NCI-H2227 (cell line): ENCODE data around the gene MBOAT1.
"Not testable (repeated sequence)": the region's sequence is repeated elsewhere in the genome, so short reads cannot be mapped to it uniquely, and the experiment has no call there.

Experiments used
- DNase-seq: peaks from one replicate; lab custom pipeline; 2025; ENCODE audit not compliant: unreplicated experiment; lab: John Stamatoyannopoulos, UW

The MBOAT1 gene

DNA sequence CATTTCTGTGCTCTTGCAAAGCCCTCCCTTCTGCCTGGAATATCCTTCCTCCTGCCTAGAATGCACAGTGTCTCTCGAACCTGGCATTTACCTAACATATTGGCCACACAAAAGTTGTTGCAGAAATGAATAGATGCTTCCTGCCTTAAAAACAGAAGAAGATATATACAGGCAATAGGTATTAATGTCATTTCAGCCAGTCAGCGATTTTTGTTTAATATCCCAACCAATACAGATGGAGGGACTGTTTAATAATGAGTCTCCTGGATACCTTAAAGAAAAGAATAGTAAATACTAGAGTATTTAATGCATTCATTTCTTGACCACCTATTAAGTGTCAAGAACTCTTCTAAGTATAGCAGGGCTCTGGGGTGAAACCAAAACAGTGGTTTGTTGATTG is 70.3 kb downstream of the MBOAT1 start:
- no peak for DNase-seq

DNA sequence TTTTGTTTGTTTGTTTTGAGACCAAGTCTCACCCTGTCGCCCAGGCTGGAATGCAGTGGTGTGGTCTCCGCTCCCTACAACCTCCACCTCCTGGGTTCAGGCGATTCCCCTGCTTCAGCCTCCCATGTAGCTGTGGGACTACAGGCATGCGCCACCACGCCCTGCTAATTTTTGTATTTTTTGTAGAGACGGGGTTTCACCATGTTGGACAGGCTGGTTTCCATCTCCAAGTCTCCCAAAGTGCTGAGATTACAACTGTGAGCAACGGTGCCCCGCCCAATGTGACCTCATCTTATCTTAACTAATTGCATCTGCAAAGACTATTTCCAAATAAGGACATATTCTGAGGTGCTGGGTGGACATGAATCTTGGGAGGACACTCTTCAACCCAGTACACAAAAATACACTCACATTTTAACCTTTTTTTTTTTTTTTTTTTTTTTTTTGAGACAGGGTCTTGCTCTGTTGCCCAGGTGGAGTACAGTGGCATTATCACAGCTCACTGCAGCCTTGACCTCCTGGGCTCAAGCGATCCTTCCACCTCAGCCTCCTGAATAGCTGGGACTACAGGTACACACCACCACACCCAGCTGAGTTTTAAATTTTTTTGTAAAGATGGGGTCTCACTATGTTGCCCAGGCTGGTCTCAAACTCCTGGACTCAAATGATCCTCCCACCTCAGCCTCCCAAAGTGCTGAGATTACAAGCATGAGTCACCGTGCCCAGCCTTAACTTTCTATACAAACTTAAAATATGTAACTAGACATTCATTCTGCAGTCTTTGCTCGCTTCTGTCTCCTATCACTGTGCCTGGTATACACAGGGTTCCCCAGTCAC is 72.9 kb downstream of the MBOAT1 start:
- not testable (repeated sequence) for DNase-seq

DNA sequence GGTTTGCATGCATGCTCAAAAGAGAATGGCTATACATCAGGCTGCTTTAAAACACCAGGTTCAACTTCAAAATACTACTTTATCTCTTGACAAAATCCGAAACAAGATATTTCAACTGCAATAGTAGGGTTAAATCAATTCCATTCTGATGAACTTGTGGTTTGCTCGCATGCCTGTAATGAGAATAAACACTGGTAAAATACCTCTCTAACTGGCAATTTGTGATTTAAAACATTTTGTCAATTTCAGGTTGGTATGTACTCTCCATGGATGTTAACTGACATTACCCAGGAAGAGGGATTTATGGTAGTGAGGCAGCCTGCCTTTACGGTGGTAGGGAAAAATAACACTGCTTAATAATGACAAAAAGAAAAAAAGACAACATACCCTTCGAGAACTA is 74.4 kb downstream of the MBOAT1 start:
- no peak for DNase-seq

DNA sequence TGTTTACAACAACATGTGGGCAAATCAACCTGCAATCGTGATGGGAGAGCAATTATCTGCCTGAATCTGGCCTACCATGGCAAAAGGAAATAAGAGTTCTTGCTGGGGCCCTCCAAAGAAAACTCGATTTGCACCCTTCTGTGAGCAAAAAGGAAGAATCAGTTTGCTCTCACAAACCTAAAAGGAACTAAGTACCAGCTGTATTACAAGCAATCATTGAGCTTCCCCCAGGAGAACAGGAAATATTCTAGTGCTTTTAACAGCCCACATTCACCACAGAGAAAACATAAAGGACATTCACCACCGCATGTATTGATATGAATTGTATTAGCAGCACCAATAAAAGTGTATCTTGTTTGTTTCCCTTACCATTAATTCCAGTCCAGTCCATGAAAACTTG is 75.0 kb downstream of the MBOAT1 start:
- no peak for DNase-seq

DNA sequence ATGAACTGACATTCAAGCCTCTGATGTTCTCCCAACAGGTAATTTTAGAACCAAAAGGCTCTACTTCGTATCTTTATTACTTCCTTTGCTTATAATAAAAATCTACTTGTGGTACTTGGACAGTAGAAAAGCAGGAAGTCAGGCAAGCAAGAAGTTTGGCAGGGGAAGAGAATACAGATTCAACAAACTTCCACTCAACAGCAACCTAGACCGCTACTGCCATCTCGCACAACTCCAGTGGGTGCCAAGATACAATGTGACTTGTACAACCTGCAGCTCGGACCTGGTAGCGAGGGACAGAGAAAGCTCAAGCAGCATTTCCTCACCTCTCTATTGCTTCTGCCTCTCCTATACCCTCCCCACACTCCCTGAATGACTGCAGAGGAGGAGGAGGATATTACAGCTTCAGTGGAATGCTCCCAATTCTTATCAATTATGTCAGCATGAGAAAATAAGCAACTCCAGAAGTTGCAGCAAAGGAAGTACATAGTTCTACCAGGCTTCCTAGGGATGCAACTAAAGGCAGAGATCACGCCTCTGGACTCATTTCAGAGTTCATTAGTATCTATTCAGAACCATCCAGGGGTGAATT is 76.5 kb downstream of the MBOAT1 start:
- no peak for DNase-seq

DNA sequence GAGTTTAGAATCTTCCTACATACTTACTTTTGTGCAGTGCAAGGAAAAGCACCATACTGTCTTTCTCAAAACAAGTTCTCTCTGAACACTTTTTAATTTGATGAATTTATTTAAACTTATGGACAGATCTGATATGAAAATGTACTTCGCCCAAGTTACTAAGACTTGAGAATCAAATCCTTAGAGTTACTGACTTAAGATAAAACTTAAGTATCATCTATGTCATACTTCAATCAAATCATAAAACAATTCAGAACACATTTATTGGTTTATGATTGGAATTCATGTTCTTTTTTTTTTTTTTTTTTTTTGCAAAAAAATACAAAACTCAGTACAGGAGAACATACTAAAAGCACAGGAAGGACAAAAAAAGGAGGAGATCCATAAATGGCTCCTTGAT is 77.7 kb downstream of the MBOAT1 start:
- DNase-seq, result no peak

DNA sequence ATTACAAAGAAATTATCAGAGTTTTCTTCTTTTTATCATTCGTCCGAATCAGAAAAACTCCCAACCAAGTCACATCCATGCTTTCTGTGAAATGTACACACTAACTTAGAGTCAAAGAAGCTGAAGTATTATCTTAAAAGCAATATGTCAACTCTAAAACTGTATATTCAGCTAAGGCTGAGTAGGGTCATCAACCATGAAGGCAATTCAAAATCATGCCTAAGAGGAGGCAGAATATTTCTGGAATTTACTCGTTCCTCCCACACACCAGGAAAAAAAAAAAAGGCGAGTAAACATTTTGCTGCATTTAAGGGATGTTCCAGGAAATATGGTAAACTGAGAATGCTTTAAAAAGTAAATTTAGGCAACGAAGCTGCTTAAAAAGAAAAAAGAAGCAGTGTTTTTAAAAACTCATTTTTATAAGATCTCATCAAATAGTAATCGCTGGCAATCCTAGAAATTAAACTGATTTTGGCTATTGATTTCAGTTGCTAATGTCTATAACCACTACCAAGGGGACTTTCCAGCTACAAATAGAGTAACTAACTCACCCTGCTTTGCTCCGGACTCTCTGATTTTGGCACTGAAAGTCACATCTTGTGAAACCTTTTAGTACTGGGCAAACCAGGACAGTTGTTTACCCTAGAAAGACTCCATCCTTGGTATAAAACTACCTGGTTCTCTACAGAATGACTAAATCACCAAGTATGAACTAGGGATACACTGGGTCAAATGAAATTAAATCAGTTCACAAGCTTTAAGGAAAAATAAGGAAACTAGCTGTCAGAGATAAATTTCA is 82.8 kb downstream of the MBOAT1 start:
- no peak for DNase-seq

DNA sequence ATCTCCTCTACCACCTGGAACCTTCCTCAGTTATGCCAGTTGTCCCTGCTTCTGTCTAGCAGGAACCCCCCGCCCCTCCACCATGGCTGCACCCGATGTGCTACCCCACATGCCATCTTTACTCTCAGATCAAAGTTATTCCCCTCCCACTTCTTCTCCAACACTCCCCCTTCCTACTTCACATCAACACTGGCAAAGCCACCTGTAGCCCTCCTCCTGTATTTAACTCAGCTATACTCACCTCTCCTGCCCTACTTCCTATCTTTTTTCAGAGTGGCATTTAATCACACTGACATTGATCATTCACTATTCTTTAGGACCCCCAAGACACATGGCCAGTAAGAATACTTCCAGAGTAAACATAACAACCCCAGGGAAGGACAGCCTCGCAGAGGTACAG is 84.3 kb downstream of the MBOAT1 start:
- DNase-seq, result no peak

DNA sequence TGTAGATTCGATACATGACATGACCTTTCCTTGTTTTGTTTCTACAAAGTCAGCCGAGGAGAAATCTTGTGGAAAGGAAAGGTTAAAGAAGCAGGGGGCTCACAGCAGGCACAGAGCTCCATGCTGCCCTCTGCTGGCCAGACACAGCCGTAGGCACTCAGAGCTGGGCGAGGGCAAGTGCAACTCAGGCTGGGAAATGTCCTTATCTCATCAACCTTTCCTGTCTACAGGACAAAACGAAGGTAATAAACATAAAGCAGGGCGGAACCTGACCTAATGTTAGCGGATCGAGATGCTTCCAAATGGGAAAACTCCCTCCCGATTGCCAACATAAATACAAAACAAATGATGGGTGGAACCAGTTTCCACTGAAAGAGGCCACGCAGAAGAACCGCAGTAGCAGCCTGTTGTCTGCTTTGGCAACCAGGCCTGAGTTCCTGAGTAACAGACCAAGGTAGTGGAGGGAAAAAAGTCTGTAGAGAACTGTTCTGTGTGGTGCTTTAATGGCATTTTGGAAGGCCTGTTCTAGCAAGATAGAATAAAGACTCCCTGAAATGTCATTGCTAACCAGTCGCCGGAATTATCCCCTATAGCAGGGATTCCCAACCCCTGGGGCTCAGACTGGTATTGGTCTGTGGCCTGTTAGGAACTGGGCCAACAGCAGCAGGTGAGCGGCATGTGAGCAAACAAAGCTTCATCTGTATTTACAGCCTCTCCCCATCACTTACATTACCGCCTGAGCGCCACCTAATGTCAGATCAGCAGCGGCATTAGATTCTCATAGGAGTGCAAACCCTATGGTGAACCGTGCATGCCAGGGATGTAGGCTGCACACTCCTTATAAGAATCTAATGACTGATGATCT is 85.2 kb downstream of the MBOAT1 start:
- peak; percentile 64 for DNase-seq

DNA sequence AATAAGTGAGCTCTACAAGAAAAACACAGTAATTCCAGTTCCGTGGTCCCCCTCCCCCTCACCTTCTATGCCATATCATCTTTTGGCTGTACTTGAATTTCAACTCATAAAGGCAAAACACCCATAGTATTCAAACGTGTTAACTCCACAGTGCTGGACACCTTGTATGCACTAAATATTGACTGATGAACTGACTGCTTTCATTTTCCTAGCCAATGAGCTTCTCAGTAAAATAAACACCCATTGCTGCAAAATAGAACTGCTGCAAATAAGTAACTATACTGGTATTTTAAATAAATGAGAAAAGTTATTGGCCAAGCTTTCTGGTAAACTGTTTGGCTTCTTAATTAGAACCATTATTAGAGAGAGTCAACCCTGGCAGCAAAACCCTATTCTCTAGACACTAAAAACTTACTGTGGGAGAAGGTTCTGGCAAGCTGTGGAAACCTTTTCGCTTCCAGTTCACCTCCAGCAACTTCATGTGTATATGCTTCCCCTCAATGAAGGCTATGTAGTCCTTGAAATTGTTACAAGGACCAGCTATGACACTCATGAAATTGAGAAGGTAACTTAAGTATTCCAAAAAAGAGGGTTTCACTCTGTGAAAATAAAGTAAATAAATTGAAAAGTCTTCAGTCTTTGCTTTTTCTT is 86.0 kb downstream of the MBOAT1 start:
- no peak for DNase-seq

DNA sequence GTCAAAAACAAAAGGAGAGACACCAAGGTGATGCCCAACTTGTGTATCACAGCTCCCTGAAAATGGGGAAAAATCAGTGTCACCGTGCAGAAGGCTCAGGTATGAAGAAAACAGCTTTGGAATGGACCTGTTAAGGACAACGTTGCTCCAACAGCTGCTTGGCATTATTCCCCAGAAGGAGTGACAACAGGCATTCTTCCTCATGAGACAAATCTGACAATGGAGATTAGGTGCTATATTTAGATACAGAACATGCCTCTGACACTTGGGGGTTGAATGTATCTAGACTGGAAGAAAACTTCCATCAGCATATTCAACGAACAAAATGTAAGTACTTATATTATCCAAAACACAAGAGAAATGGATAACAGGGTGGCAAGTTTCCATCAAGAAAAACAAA is 87.7 kb downstream of the MBOAT1 start:
- no peak for DNase-seq

DNA sequence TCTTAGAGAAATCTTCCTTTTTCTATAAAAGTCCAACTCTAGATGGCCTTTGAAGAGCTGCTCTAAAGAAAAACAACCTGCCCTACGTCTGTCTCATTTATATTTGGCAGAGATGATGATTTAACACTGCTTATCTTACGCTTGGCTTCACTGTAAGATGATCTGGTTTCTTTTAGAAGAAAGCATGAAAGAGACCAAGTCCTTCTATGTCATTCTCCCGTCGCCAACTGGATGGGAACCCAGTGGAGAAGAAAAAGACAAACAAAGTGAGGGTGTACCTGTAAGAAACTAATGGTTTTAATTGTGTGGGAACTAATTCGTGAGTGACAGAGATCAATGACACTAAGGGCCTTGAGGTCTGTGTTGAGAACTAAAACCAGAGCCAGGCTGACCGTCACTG is 92.8 kb downstream of the MBOAT1 start:
- no peak for DNase-seq

DNA sequence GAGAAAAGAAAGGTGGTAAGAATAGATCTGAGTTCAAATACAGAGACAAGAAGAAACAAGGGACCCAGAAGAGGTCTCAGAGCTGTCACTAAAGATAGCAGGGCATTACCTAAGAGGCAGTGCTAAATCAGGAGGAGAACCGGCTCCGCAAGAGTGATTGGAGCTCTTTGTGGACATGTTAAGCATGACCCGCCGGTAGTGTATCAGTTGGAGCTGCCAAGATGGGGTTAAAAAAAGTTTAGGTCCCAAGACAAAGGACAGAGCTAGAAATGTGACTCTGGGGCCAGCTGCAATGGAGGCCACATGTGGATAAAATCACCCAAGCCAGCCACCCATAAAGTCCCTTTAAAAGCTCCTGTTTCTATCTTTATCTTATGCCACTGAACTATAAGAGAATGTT is 93.4 kb downstream of the MBOAT1 start:
- no peak for DNase-seq

DNA sequence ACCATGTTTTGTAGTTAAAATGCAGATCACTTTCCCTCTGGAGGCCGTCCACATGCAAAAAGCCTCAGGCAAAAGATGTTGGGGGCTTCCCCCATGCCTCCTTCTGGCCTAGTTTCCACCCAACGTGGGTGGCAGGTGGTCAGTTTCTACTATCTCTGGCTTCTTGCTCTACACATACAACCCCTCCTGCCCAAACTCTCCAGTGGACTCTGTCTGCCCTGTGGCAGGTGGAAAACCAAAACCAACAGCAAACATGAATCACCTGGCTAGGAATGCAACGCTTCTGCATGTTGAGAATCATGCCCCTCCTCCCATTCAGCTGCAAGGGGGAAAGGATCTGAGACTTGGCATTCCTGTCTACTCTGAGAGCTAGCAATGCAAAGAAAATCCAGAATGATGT is 94.8 kb downstream of the MBOAT1 start:
- DNase-seq, result no peak

DNA sequence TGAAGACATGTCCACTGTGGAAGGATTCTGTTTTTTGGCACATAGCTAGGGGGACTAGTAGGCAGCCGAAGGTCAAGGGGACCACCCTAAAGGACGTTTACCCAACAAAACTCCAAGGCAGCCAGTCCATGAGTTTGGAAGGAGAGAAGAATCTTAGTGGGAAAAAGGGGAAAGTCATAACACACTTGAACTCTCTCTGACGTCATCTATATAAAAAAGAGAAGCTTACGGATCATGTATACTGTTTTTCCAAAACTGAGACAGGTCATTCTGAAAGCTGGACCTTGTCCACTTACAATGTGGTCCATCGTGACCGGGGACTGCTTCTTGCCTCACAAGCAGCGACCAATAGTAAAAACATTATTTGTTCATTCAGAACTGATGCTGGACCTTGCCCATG is 95.5 kb downstream of the MBOAT1 start:
- no peak for DNase-seq

DNA sequence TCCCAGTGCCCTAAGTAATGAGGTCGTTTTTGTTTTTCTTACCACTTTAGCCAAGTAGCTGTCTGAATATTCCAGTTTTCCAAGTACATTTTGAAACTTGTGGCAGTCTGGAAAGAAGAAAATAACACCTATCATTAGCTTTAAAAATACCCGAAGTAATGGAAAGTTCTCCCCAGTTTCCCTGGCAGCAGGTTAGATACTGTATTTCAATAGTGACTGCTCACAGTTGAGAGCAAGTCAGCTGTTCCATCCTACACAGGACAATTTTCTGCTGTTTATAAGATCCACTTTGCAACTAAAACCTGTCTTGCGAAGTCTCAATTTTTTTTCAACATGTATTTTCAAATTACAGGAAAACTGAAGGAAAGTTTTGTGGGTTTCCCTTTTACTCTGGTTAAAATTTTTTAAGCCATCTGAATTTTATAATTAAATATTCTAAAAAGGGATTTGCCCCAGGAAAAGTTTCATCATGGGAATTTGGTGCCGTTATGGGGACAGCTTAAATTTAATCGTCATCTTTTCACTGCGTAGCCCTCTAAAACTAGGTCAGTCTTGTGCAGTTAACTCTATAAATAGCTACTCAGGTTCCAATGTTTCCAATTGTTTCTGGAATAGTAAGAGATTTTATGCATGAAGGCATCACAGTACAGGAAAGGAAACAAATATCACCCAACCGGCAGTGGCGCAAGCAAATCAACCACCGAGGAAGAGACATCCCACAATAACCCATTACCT is 96.9 kb downstream of the MBOAT1 start:
- no peak for DNase-seq

DNA sequence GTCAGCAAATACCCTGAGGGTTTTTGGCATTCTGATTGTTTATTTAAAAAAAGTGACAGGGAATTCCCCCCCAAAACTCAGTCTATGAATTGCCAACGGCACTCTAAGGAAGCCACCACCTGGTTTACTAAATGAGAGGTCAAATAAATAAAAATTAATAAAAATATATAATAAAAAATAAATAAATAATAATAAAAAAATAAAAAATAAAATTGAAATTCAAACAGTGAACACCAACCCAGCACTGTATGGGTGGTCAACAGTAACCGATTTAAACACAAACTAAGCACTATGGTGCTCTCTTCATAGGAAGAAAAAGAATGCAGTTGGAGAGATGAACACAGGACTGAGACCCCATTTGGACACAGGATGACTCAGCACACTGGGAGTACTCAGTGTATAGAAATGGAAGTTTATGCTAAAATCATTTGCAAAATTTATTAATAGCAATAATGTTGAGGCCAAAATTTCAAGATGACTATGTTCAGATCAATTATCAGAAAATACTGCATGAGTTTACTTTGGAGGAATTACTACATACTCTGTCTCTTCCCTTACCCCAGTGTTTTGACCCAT is 98.5 kb downstream of the MBOAT1 start:
- DNase-seq, result no peak

DNA sequence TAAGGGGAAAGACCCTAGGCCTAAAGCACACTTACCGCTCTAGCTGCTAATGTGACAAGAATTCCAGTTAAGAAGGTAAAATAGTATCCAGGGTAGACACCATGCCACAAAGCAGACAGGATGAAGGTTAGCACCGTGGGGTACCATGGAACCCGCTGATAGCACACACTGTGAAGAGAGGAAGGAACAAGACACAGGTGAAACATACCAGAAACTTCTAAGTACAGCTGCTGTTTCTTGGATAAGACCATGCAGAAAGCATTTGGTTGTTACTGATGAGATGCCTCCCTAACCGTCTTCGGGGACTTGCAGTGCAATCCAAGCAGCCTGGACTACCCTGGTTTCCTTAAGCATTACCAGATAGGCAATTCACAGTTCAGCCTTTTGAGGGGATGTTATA is 99.4 kb downstream of the MBOAT1 start:
- DNase-seq, result no peak

DNA sequence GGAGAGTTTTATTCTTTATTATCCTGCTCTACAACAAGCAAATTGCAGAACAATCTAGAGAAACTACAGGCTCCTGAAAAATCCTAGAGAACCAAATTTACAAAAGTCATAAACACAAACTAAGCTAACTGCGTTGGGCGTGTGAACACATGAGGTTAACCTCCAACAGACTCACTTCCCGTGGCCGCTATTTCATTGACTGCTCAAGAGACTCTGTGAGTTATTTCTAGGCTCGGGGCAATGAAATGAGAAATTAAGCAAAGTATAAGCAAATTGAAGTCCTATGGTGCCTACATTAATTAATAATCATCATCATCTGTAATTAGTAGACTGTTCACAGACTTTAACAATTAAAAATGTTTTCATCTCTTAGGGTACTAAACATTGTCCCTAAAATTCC is 100.0 kb downstream of the MBOAT1 start:
- no peak for DNase-seq

DNA sequence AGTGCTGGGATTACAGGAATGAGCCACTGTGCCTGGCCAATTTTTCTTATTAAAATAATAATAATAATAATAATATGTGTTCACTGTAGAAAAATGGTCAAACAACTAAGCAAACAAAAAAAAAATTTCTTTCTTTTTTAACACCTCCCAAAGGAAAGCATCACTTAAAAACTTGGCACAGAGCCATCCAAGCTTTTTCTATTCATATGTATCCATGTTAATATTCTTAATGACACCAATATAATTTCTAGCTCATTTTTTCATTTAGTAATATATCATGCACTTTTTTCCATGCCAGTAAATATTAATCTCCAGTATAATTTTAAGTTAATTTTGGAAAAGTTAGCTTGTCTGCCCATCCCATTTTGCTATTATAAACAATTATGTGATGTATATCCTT is 101.8 kb downstream of the MBOAT1 start:
- DNase-seq, result no peak
